ENCODE results near the gene LIF.
A peak's percentile ranks its signal among the peaks of the same experiment; 100 is the strongest.
"Not testable (repeated sequence)": the region's sequence is repeated elsewhere in the genome, so short reads cannot be mapped to it uniquely, and the experiment has no call there.

Gene LIF

GRCh38 chr22:30206944-30207343 lies 39.6 kb downstream of the LIF start:
- DNase-seq (ENCODE audit: low spot score) = peak; percentile 92

- peak; percentile 86 for DNase-seq (ENCODE audit: low spot score)
These were observed 41.1 kb downstream of the LIF start for GRCh38 chr22:30205281-30206115.

DNA sequence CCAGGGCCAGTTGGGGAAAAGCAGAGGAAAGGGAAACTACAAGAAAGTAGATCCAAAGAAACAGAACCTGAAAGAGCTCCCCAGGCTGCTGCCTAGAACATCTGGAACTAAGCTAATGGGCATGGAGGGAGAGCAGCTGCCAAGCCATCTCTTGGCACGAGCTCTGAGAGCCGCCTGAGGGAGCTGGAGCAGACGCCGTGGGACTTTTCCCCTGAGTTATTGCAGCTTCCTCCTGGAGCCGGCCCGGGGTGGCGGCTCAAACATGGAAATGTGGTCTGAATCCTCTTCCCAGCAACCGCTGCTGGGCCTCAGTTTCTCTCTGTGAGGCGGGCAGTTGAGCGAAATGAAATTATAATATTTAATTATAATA lies 41.8 kb downstream of the LIF start:
- DNase-seq (ENCODE audit: low spot score) = peak; percentile 83

GRCh38 chr22:30204015-30204741 lies 42.4 kb downstream of the LIF start:
- no peak for DNase-seq (ENCODE audit: low spot score)

- DNase-seq (ENCODE audit: low spot score) = peak; percentile 50
These were observed 44.0 kb downstream of the LIF start for GRCh38 chr22:30202531-30203006.

GRCh38 chr22:30201945-30202344 lies 44.6 kb downstream of the LIF start:
- DNase-seq (ENCODE audit: low spot score) = no peak

DNA sequence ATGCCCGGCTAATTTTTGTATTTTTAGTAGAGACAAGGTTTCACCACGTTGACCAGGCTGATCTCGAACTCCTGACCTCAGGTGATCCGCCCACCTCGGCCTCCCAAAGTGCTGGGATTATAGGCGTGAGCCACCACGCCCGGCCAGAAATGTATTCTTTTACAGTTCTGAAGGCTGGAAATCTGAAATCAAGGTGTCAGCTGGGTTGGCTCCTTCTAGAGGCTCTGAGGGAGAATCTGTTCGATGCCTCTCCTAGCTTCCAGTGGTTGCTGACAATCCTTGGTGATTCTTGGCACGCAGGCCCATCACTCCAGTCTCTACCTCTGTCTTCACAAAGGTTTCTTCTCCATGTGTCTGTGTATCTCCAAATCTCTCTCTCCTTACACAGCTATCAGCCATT lies 45.7 kb downstream of the LIF start:
- DNase-seq (ENCODE audit: low spot score) = not testable (repeated sequence)

DNA sequence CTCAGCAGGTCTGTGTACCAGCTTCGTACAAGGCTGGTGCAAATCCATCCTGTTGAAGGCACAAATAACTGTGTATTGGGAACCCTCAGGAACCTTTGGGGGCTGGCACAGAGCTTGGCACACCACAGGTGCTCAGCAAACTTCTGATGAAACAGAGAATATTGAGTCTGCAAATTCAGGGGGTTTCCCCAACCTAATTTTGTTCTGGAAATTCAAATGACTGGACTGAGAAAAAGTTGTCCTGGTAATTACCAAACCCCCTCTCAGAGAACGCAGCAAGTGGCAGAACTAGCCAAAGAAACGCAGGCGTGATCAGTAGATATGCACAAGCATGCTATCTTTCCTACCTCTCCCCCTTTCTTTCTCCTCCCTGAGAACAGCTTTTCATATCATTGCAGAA lies 47.6 kb downstream of the LIF start:
- DNase-seq (ENCODE audit: low spot score) = no peak

DNA sequence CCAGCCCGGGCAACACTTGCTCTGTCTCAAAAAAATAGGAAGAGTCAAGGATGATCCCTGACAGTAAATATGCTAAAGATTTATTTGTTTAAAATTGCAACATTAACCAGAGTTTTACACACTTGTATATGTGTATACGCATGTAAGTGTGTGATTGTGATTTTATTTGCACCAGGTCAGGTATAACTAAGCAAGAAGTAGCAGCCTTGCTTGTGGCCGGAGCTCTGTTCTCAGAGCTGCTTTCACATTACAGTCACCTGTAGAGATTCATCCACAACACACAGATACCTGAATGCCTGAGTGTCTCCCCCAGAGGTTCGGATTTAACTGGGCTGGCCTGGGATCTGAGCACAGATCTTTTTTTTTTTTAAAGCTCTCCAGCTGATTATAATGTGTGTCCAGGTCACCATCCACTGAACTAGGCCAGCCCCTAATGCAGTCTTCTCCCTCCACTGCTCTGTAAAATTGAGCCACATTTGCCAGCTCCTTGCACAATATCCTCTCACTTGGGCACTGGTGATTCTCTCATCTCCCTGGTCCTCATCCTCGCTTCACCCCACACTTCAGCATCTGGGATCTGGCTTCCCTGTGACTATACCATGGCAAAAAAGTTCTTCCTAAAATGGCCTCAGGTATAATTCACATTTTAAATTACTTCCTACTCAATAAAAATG lies 48.3 kb downstream of the LIF start:
- no peak for DNase-seq (ENCODE audit: low spot score)

- DNase-seq (ENCODE audit: low spot score) = no peak
These were observed 49.2 kb downstream of the LIF start for GRCh38 chr22:30197389-30197788.

DNA sequence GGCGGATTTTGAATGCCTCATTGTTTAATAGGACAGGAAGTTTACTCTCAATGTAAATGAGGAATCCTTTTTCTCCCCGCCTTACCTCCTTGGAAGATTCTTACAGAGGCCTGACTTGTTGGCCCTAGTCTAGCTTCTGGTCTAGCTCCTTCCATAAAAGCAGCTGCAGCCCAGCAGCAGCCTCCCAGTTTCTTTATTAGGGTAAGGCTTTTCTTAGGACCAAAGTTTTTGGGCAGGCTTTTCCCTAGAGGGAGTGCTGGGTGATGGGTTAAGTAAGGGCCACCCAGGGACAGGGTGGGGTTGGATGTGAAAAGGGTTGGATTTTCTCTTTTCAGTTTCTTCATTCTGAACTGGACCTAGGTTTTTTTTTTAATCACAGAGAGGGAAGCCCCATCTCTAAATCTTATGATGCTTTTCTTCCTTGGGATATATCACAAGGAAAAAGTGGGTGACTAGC lies 49.7 kb downstream of the LIF start:
- no peak for DNase-seq (ENCODE audit: low spot score)

DNA sequence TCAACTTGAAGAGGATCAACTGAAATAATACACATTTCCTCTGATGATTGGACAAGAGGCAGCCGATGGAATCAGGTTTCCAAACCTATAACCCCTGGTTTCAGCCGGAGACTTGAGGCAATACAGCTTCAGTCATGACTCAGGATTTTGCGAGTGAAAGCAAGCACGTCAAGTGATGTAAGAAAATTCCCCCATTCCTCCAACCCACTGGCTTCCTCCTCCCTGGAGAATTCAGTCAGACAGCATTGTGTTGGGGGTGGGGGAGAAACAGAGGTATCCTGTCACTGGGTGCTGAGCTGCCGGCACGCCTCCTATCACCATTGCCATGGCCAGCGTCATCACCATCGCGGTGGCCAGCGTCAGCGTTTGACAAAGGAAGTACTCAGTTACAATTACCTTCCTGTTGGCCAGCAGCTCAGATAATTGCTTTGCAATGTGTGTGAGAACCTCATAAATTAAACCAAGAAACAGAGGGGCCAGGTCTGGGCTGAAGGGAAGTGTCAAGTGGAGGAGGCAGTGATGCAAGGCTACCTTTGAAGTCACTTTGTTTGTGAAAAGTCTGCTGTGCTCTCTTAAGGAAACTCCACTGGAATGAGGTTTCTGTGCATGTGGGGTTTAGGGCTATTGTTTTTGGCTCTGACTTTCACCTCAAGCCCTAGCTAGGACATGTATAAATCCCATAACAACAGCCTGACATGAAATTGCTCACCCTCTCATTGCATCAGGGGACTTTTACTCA lies 50.2 kb downstream of the LIF start:
- DNase-seq (ENCODE audit: low spot score) = peak; percentile 84

DNA sequence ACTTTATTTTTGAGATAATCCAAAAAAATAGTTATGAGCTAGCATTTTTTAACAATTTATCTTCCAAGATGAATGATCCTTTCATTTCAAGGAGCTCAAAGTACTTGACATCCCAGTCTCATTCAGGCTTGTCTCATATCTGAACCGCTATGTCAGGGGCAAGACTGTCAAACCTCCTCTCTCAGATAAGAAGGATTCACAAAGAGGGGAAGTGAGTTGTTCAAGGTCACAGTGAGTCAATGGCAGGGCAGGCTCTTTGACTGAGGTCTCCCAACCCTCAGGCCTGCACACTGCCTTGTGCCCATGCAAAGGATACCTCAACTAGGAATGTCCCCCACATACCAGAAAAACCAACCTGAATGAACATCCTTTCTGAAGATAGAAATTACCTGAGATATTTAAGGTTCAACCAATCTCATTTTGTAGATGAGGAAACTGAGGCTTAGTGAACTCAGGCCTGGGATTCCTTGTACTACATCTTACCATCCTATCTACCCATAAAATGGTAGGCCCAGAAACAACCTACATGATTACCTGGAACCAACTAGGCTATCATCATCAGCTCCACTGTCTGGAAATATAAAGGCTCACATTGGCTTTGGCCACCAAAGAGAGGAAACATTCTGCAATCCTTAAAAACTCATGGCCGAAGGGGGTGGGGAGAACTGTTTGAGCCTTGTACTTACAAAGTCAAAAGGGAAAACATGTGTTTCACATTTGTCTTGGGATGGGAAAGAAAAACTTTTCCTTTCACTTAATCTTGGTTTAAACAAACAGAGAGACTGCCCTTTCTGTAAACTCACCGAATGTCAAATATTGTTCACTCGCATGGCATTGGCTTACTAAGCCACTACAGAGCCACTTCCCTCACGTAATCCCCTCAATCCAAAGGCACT lies 51.1 kb downstream of the LIF start:
- peak; percentile 54 for DNase-seq (ENCODE audit: low spot score)

DNA sequence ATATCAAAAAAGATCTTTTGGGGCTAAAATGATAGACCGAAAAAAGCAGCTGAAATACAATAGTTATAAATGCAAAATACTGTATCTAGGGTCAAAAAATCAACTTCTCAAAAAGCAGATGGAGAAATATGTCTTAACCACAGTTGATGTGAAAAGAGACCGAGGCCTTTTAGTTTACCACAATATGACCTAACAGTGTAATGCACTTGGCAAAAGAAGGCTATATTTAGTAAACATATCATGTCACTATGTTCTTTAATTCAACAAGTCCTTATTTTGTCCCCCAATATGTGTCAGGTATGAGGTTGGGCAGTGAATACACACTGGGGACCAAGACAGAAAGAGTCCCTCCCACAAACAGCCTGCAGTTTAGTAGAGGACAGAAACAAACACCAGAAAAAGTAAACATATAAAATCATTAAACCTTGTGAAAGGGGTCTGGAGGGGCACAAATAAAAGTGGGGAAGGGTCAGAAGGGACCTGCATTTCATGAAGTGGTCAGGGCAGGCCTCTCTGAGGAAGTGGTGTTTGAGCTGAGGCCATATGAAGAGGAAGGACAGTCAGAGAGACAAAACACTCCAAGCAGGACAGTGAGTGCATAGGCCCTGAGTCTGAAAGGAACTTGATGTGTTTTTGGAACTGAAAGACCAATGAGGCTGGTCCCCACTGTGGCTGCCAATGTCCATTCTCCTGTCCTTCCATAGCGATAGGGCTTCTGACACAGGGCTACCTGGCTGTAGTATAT lies 53.4 kb downstream of the LIF start:
- DNase-seq (ENCODE audit: low spot score) = no peak

GRCh38 chr22:30192427-30192826 lies 54.1 kb downstream of the LIF start:
- no peak for DNase-seq (ENCODE audit: low spot score)

- no peak for DNase-seq (ENCODE audit: low spot score)
These were observed 55.4 kb downstream of the LIF start for GRCh38 chr22:30191040-30191701.

GRCh38 chr22:30190574-30190973 lies 56.0 kb downstream of the LIF start:
- DNase-seq (ENCODE audit: low spot score) = no peak

Data from AG20443 (cell line).